Ovary (tissue), 9 donors: ENCODE results near the gene LDHA. TPM values are rescaled to one million over a fixed set of nuclear protein-coding genes. Genes with fewer than 3 reads are reported as not detected.

Experiments used
- DNase-seq, 5 donors: peaks; one replicate each; pipeline ENCODE4 v3.0.0-alpha.2; 2019 to 2020
- H3K27ac ChIP-seq, 2 donors: fragments of 200-600 bp; one replicate each; pipeline versions ENCODE4 v1.5.1 to v1.8.0; 2019 to 2022
- H3K27me3 ChIP-seq: fragments of 200-600 bp; one replicate; pipeline ENCODE4 v1.8.0; 2022
- H3K36me3 ChIP-seq: fragments of 200-600 bp; sonication (generic); one replicate; pipeline ENCODE4 v1.5.1; 2019
- H3K4me1 ChIP-seq: one replicate; pipeline ENCODE4 v1.8.1; 2013; ENCODE audit warnings: mild to moderate bottlenecking, moderate library complexity; ENCODE audit not compliant: insufficient read depth
- H3K4me3 ChIP-seq: fragments of 200-600 bp; sonication (generic); one replicate; pipeline ENCODE4 v1.5.1; 2017
- H3K9me3 ChIP-seq, 2 donors: fragments of 200-600 bp in 1 of 2; sonication (generic) in 1 of 2; one replicate each; pipeline versions ENCODE4 v1.5.1 to v1.8.1; 2013 to 2019; ENCODE audit warnings: mild to moderate bottlenecking in 1 of 2, moderate library complexity in 1 of 2
- CTCF ChIP-seq, 3 donors: fragments of 450-650 bp in 2 of 3; fragments of 200-600 bp in 1 of 3; IDR thresholded peaks; one replicate each; pipeline versions ENCODE4 v1.5.1 to v1.8.0; 2016 to 2022; ENCODE audit warnings: antibody characterized with exemption in 3 of 3, mild to moderate bottlenecking in 1 of 3
- EP300 ChIP-seq: sonication (generic); formaldehyde crosslinking; IDR thresholded peaks from one replicate; pipeline ENCODE4 v1.6.1; 2017; ENCODE audit warnings: antibody characterized with exemption
- POLR2A ChIP-seq: fragments of 450-650 bp; IDR thresholded peaks from one replicate; pipeline ENCODE4 v1.6.1; 2017; ENCODE audit warnings: antibody characterized with exemption, mild to moderate bottlenecking, moderate library complexity
- WGBS, 3 donors: extraction: QIAGEN DNeasy Blood & Tissue Kit in 1 of 3; methylation state at CpG; one replicate each; pipeline versions ENCODE4 v1.1.5 to v1.1.7; 2013 to 2017; 5-methylcytosine and 5-hydroxymethylcytosine counted together
- intact Hi-C, 4 donors: fragments of 100-400 bp; cut with DNase I; formaldehyde crosslinking; loops; one replicate each; pipeline versions ENCODE4 v1.11.0 to v1.15.1; 2022 to 2023
- polyA plus RNA-seq, 2 donors: library from polyadenylated mRNA; stranded (reverse); fragments of 200-250 nt in 1 of 2; fragments of 350-450 nt in 1 of 2; fragmentation: Illumina TruSeq in 1 of 2; extraction: RNeasy Lipid Tissue Mini Kit (QIAGEN cat#74804) in 1 of 2; gene quantifications; one replicate each; pipeline ENCODE4 v1.2.3, GENCODE V29; 2013 to 2014
- total RNA-seq, 7 donors: library from RNA; depleted of rRNA in 2 of 7; stranded (reverse); fragments of >200 nt in 2 of 7; fragmentation: NEBNext Ultra II Directional in 3 of 7; extraction: Animal tissue kit (Norgen Biotek cat#: 25700) in 3 of 7; gene quantifications; one replicate each; pipeline versions ENCODE4 v1.1.0 to v1.2.4, GENCODE V29; 2016 to 2023
- donor health status: DM: no; HTN: no; CAD: no; lungs with moderate emphysema.
- donor health status: DM: no; HTN: no; CAD: no.
- donor health status: Bipolar disorder and iron deficiency.
- donor health status: DM: yes; HTN: yes; CAD: no.
- donor health status: DM: no; HTN: no; CAD: no.
- donor health status: DM: yes; HTN: yes; CAD: no.

LDHA gene
- total and polyA plus RNA-seq, 9 donors: 110 to 444 (median 199) TPM

DNA sequence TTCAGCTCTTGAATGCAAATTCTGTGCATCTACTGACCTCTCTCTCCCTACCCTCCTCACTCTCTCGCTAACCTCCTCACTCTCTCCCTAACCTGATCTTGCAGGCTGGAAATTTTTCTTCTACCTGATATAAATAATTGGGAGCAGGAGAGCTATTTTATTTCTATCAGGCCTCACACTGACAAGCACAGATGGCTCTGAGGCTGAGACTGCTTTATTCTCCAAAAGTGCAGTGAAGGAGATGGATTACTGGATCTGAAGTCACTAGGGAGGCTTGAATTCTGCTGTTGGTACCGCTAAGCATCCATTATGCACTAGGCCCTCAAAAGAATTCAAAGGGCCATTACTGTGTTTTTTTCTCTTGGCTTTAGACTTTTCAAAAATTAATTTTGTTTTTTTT is 19.4 kb upstream of the LDHA start:
- DNase-seq: no peak
- WGBS, 3 donors: 87 to 96% (median 94%) methylated on average over 2 of the region's 2 CpGs
- no peaks in the 10 kb centered on the region for H3K9me3 ChIP-seq
- no peak overlapping the region for H3K4me3 ChIP-seq
- no peaks in the 10 kb centered on the region for H3K27me3 ChIP-seq
- intact Hi-C loops: no loop called here
- H3K4me1 ChIP-seq: no peaks in the 10 kb centered on the region
- TF ChIP-seq EP300 (no peak), POLR2A (no peak), CTCF (IDR thresholded peaks at IDR 0.05) (no peak)
- H3K36me3 ChIP-seq: no peaks in the 10 kb centered on the region
- no peak overlapping the region for H3K27ac ChIP-seq

GRCh38 chr11:18375941-18376340 is 18.4 kb upstream of the LDHA start:
- no peaks in the 10 kb centered on the region for H3K27me3 ChIP-seq
- no peak overlapping the region for H3K4me3 ChIP-seq
- H3K4me1 ChIP-seq: no peaks in the 10 kb centered on the region
- H3K9me3 ChIP-seq: no peaks in the 10 kb centered on the region
- H3K36me3 ChIP-seq: no peaks in the 10 kb centered on the region
- no peak overlapping the region for H3K27ac ChIP-seq
- TF ChIP-seq POLR2A: no peak
- TF ChIP-seq EP300: no peak
- TF ChIP-seq CTCF (IDR thresholded peaks at IDR 0.05): no peak
- WGBS, 3 donors: 91 to 98% (median 96%) methylated on average over 1 of the region's 1 CpG
- no peak for DNase-seq
- intact Hi-C loops: no loop called here

- no peak overlapping the region for H3K4me3 ChIP-seq
- H3K36me3 ChIP-seq: no peaks in the 10 kb centered on the region
- TF ChIP-seq POLR2A (no peak), EP300 (no peak), CTCF (IDR thresholded peaks at IDR 0.05) (no peak)
- H3K27ac ChIP-seq: no peak overlapping the region
- WGBS, 3 donors: 50 to 72% (median 61%) methylated on average over 2 of the region's 2 CpGs
- intact Hi-C loops: no loop called here
- H3K27me3 ChIP-seq: no peaks in the 10 kb centered on the region
- H3K9me3 ChIP-seq: no peaks in the 10 kb centered on the region
- H3K4me1 ChIP-seq: peaks cover 7% of the 10 kb centered on the region
- DNase-seq: no peak
Observed at GRCh38 chr11:18379201-18379600, 15.2 kb upstream of the LDHA start.

GRCh38 chr11:18383388-18384156 is 10.8 kb upstream of the LDHA start:
- no peak overlapping the region for H3K4me3 ChIP-seq
- intact Hi-C loops: loop anchor here in 3 of 4 donors (5.0 to 10.0 kb wide), 3 partner anchors 59 to 141 kb away; partner anchors contain the start of genes GTF2H1 (in 2 of the 3), HPS5 (in 2 of the 3) and TSG101 (in 1 of the 3)
- no peaks in the 10 kb centered on the region for H3K9me3 ChIP-seq
- DNase-seq: peak; percentile 40 to 64 (median 48)
- peak overlapping the region; percentile 23 to 84 for H3K27ac ChIP-seq
- no peaks in the 10 kb centered on the region for H3K27me3 ChIP-seq
- TF ChIP-seq CTCF (IDR thresholded peaks at IDR 0.05): no peak
- no peak for TF ChIP-seq EP300
- no peak for TF ChIP-seq POLR2A
- no peaks in the 10 kb centered on the region for H3K36me3 ChIP-seq
- H3K4me1 ChIP-seq: peaks cover 10% of the 10 kb centered on the region
- WGBS, 3 donors: 37 to 51% (median 47%) methylated on average over 9 of the region's 9 CpGs
